NCI-H2171 (cell line): ENCODE results near the gene OR2W3.

ENCODE experiments used
- DNase-seq: peaks from one replicate; lab custom pipeline; 2025; lab: John Stamatoyannopoulos, UW

OR2W3 gene

DNA sequence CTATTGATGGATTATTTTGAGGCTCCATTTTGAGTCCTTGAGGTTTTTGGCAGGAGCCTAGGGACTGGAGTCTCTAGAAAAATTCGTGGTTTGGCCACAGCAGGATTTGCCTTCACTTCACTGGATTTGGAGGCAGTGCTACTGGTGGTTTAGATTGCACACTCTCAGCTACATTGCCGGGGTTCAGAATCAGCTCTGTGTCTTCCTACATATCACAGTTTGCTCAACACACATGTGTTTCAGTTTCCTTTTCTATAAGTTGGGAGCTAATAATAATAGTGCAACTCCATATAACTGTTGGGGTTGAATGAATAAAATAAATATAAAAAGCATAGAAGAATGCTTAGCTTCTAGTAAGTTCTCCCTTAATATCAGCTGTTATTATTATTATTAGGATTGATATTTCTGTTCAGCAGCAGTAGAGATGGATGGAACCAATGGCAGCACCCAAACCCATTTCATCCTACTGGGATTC is at the start of gene OR2W3:
TSS of gene OR2W3 (plus strand) at position 425 of the 475 bp plus-strand sequence. CDS start at position 425, 0 bp downstream.
- DNase-seq: no peak

DNA sequence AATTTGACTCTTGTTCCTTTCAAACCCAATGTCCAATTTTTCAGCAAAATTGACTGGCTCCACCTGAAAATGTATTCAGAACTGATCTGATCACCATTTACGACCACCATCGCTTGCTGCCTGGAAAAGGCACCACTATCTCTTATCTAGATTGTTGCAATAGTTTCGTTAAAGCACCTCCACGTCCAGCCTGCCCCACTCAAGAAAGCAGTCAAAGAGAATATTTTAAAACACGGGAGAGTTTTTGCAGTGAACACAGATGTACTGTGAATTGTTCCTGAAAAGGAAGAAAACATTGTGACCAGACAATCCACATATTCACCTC is 49.7 kb upstream of the OR2W3 start:
- DNase-seq: no peak

DNA sequence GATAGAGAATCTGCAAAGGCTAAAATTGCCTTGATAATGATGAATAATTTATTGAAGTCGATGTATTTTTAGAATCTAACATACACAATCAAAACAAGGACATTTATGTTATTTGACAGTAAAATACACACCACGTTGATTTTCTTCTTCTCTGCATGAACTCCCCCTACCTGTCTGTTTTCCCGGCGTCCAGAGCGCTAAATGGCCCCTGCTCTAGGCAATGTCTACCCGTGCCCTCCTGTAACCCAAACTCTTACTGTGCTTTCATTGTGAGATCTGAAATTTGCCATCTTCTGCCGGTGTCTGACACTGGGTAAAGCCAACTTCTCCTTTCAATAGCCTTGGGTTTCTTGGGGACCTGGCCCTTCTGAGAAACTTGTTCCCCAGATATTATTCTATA is 47.0 kb upstream of the OR2W3 start:
- DNase-seq: no peak

DNA sequence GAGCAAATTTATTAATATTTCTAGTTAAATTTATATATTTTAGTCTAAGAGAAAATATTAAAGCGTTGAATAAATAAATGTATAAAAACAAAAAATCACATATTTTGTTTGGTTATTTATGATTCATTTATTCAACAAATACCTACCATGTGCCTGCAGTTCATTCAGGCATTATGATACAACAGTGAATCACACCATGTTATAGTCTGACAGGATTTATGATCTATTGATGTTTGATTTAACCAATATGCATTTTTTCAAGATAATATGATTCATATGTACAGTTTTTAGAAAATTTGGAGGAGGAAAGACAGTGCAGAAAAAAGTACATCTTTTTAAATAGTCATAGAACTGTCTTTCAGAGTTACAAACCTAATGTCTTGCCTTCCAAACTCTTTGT is 45.8 kb upstream of the OR2W3 start:
- no peak for DNase-seq

DNA sequence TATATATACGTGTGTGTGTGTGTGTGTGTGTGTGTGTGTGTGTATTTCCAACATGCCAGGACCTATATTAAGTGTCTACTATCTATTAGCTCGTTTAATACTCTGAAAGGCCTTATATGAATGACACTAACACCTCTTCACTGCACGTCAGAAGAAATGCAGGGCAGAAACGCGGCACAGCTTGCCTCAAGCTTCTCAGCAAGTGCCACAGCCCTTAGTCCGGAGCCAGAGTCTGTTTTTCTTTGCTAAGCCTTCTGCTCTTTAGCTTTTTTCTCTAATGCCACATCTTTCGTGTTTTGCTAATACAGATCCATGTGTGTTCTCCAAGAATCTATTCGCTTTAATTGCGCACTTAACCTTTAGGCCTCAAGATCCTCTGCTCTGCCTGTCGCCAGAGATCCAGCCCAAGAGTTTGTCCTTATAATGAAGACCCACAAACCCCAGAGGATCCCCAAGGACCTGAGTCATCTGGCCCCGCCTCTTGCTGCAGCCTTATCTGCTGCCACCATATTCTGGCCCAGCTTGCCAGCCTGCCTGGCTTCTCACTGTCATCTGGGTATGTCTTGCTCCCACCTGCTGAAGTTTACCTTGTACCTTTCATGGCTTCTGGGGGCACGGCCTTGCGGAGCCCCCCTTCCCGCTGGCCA is 40.4 kb upstream of the OR2W3 start:
- DNase-seq: no peak

DNA sequence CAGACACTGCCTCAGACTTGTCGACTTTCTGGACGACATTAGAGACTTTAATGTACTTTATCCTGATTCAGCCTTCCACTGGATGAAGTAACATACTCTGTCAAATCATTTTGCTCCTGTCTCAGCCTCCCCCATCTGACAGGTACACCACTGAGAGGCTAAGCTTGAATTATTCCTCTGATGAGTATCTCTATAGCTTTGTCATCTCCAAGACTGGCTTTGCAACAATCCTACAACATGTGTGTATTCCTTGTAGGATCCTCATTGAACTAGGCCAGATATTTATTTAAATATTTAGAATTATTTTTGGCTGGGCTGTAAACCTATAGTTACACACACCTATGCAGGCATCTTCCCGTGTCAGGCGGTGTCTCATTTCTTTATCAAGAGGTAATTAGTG is 39.5 kb upstream of the OR2W3 start:
- no peak for DNase-seq

DNA sequence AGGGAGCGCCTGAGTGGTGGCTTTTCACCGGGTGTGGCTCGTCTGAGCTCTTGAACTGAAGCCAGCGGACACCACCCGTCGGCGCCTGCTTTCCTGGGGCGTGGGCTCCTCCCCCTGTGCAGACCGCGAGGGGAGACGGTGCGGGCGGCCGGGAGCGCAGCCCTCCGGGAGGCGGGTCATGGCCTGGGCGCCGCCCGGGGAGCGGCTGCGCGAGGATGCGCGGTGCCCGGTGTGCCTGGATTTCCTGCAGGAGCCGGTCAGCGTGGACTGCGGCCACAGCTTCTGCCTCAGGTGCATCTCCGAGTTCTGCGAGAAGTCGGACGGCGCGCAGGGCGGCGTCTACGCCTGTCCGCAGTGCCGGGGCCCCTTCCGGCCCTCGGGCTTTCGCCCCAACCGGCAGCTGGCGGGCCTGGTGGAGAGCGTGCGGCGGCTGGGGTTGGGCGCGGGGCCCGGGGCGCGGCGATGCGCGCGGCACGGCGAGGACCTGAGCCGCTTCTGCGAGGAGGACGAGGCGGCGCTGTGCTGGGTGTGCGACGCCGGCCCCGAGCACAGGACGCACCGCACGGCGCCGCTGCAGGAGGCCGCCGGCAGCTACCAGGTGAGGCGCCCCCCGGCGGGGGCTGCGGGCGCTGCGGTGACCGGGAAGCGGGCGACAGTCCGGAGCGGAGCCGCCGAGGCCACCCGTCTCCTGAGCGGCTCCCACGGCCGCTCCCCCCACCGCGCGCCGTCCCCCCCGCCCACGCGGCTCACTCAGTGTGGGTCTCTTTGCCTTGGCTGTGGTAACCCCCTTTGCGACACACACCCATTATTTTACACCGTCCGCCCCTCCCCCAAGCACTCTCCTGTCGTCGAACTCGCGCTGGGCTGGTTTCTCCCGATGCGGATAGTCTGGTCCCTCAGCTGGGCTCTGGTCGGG is 38.1 kb upstream of the OR2W3 start, which contains the start of gene TRIM58:
TSS of gene TRIM58 (plus strand) at position 119 of the 916 bp plus-strand sequence. CDS start at position 179, 60 bp downstream.
- DNase-seq: no peak

DNA sequence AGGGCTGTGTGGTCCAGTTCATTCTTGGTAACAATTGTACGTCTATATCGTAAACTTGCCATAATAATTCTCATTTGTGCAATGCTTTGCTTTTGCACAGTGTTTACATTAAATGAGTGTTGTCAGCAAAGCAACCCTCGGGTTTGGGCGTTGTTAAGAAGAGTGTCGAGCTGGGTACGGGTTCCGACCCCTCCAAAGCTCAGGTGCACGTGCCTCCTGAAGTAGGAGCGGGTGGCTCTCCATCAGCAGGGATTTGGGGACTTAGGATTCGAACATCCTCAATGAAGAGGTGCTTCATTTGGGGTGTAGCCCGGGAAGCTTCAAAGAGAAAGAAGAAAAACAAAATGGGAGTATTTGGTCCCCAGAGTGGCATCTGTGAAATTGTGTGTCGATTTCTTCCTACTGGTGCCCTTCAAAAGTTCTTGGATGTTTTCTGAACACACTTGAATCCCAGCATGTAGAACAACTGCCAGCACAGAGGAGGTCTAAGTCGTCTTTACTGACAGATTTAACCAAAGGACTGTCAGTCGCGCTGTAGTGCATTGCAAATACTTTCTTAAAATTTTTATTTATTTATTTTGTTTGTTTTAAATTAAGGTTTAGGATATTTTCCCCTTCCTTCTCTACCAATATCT is 37.3 kb upstream of the OR2W3 start:
- no peak for DNase-seq

DNA sequence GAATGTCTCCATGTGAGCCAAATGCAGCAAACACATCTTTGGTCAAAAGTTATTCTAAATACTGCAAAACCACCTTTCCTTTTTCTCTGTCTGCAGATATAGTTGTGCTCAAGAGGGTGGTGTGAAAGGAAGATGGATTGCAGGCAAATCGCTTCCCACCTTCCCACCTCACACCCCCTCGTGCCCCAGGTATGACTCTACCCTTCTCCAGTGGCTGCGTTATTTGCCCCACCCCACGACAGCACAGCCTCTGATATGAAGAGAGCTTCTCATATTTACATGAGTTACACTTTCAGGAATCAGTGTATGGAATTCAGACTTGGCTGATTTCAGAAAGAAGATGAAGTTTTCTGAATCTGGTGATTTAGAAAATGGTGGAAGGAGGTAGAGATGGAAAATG is 32.6 kb upstream of the OR2W3 start:
- no peak for DNase-seq

DNA sequence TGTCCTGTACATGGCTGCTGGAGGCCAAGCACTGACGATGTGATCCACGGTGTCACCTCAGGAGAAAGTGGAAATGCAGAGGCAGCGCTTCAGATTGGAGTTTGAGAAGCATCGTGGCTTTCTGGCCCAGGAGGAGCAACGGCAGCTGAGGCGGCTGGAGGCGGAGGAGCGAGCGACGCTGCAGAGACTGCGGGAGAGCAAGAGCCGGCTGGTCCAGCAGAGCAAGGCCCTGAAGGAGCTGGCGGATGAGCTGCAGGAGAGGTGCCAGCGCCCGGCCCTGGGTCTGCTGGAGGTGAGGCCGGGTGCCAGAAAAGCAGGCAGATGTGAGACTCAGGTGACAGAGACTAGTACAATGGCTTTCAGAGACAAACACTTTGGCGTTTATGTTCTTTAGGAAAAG is 30.7 kb upstream of the OR2W3 start:
- DNase-seq: no peak

DNA sequence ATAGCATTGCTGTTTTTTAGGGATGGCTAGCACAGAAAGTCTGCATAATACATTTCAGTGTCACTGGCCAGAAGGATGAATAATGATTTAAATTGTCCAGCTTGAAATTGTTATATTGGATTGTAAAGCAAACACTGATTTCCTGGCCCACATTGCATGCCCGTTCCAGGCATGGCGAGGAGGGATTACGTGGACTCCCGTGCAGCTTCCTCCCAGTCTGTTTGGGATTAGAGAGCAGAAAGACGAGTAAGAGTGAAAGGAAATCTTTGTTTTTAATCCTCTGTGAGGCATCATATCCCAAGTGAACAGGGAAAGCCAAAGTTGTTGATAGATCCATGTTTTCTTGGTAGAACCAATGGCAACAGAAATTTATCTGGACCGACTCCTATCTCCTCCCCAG is 30.0 kb upstream of the OR2W3 start:
- DNase-seq: no peak

DNA sequence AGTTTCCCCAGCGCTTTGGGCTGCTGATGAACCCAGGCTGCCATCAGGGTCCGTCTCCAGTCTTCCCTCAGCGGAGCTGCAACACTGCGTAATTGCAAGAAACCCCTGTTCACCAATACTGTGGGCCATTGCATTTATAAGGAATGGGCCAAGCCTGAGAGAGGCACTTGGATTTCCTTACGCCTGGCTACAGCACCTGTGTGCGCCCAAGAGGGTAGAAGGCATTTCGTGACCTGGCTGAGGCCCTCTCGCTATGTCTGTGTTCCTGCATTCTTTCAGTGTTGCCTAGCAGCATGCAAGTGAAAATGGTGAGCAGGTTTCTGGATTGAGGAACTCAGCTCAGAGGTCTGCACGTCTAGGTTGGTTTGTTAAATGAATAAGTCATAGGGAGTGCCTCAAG is 12.0 kb upstream of the OR2W3 start:
- DNase-seq: no peak

DNA sequence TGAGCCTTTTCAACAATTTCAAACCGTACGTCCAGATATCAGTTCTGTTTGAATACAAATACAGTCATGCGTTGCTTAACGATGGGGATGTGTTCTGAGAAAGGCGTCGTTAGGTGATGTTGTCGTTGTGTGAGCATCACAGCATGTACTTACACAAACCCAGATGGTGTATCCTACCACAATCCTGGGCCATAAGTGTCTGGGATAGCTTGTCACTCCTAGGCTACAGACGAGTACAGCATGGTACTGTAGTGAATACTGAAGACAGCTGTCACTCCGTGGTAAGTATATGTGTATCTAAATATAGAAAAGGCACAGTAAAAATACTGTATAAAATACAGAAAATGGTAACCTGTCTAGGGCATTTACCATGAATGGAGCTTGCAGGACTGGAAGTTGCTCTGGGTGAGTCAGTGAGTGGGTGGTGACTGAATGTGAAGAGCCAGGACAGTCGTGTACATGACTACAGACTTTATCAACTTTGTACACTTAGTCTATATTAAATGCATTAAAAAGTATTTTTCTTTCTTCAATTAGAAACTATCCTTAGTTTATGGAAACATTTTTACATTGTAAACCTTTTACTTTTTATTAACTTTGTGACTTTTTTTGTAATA is 10.5 kb upstream of the OR2W3 start:
- no peak for DNase-seq

DNA sequence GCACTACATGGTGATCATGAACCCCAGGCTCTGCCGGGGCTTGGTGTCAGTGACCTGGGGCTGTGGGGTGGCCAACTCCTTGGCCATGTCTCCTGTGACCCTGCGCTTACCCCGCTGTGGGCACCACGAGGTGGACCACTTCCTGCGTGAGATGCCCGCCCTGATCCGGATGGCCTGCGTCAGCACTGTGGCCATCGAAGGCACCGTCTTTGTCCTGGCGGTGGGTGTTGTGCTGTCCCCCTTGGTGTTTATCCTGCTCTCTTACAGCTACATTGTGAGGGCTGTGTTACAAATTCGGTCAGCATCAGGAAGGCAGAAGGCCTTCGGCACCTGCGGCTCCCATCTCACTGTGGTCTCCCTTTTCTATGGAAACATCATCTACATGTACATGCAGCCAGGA is 589 bp downstream of the OR2W3 start:
- no peak for DNase-seq

DNA sequence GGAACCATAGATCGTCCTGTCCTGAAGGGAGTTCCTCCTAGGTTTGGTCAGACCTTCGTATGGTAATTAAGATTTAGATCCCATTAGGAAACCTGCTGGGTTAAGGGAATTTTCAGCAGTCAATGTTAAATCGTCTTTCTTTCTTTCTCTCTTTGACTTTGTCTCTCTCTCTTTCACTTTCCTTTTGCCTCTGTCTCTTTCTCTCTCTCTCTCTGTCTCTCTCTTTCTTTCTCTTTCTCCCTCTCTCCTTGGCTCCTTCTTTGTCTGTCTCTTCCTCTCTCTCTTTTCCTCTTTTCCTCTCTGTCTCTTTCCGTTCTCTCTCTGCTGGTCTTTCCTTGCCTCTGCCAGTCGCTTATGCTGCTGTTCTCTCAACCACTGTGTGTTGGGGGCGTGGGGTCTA is 8.7 kb downstream of the OR2W3 start:
- no peak for DNase-seq

DNA sequence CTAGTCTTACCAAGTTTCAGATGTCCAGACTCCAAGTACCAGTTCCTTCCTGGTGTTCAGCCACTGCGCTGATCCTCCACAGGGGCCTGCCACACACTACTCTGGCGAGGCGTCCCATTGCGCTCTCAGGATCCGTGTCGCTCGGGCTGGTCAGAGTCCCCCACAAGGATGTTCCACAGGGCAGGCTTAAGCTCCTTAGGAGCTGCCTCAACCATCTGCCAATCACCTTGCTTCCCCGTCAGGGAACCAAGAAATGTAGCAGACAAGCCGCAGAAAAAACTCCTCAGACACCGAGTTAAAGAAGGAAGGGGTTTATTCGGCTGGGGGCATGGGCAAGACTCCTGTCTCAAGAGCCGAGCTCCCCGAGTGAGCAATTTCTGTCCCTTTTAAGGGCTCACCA is 9.8 kb downstream of the OR2W3 start:
- no peak for DNase-seq

DNA sequence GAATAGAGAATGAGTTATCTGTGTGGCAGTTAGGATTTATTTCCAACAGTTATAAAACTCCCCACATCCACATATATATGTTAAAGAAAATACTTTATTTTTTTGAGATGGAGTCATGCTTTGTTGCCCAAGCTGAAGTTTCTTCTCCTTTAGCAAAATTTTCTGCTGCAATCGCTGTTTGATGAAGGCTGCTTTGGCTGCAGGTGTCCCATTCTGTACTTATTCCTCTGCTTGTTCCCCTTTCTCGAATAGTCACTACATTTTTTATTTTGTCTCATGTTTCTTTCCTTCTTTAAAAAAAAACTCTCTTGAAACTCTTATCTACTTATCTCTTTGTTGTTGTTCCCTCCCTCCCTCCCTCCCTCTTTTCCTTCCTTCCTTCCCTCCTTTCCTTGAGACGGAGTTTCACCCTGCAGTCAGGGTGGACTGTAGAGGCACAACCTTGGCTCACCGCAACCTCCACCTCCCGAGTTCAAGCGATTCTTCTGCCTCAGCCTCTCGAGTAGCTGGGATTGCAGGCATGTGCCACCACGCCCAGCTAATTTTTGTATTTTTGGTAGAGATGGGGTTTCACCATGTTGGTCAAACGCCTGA is 10.6 kb downstream of the OR2W3 start:
- no peak for DNase-seq

DNA sequence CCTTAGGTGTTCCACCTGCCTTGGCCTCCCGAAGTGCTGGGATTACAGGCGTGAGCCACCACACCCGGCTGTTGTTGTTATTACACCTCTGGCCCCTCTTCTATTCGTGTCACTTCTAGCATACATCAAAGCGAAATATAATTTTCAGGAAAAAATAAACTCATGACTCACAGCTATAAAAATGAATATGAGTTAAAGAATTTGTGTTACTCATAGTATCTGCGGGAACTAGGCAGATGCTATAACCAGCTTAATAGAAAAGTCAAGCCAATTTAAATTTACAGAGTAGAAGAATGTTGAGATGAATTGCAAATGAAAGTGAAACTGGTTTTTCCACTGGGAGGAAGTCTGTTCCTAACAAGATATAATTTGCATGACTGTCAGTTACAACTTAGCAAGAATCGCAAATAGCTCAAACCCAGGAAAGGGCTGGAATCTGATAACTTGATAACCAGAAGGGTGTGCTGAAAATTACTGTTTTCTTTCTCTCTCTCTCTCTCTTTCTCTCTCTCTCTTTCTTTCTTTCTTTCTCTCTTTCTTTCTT is 11.2 kb downstream of the OR2W3 start:
- DNase-seq: no peak

DNA sequence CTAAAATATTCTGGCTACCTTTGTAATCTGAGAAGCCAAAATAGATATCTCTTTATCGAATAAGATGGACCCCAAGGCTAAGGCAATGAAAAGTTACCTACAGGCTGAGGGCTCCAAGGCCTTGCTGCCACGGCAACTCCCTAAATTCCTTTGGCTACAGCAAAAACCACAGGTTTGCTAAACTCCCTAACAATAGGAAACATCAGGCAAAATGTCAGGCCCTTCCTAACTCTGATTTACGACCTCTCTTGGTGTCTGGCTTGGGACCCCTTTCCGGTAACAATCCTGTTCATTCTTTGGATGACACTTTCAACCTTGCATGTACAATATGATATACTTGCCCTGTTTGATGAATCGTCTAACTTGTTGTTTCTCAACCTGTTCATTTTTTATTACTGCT is 13.4 kb downstream of the OR2W3 start:
- DNase-seq: no peak

DNA sequence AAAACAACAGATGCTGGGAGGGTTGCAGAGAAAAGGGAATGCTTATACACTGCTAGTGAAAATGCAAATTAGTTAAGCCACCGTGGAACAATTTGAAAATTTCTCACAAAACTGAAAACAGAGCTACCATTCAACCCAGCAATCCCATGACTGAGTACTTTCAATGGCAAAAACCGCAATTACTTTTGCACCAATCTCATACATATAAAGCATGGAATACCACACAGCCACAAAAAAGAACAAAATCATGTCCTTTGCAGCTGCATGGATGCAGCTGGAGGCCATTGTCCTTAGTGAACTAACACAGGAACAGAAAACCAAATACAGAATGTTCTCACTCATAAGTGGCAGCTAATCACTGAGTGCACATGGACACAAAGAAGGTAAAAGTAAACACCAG is 18.4 kb downstream of the OR2W3 start:
- no peak for DNase-seq

DNA sequence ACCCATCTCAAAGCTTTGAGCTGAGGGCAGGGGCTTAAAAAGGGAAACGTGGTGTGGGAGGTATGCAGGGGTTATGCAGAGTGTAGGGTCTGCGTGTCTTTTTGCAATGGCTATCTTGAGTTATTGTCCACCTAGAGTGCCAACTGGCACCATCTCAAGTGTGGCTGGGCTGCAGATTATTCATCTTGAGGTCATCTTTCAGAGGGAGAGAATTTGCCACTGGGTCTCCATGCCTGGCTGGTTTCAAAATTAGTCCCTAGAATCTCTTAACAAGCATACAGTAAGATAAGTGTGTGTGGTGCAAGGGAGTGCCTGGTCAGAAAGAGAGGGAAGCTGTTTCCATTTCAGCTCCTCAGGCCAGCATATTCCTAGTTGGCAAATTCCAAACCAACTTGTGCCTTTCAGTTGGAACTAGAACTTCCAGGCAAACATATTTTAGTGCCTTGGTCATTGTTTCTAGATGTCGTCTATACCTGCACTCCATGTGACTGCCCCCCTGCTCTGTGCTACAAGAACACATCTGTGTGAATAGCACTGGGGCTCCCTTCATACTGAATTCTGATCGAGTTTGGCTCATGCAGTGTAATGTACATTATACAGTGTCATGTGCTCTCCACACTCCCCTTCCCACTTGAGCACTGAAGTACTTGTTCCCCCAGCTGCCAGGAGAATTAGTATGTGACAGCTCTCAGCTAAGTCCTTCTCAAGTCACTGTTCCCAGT is 19.7 kb downstream of the OR2W3 start:
- DNase-seq: no peak
